HEK293 (cell line): ENCODE data around the gene PCGF1.

ENCODE experiments used
- BCL11B ChIP-seq: fragments of 450-650 bp; formaldehyde crosslinking; IDR thresholded peaks from 2 replicates; pipeline ENCODE4 v1.5.1; 2016; ENCODE audit warnings: low read depth, missing biosample characterization, missing genetic modification characterization
- CTCF ChIP-seq: fragments of 450-650 bp; formaldehyde crosslinking; IDR thresholded peaks from 2 replicates; pipeline ENCODE4 v1.5.1; 2016; ENCODE audit warnings: missing biosample characterization, missing genetic modification characterization
- HOXA7 ChIP-seq: sonication (generic); formaldehyde crosslinking; IDR thresholded peaks from 2 replicates; pipeline ENCODE4 v1.8.1; 2022; ENCODE audit warnings: missing genetic modification reagents, borderline replicate concordance
- KLF8 ChIP-seq: fragments of 450-650 bp; formaldehyde crosslinking; IDR thresholded peaks from 2 replicates; pipeline ENCODE4 v1.5.1; 2016; ENCODE audit warnings: missing biosample characterization, missing genetic modification characterization
- ZBTB49 ChIP-seq: fragments of 450-650 bp; formaldehyde crosslinking; IDR thresholded peaks from 2 replicates; pipeline ENCODE4 v1.5.1; 2016; ENCODE audit warnings: missing biosample characterization, missing genetic modification characterization, low read depth
- ZNF544 ChIP-seq: fragments of 450-650 bp; formaldehyde crosslinking; IDR thresholded peaks from 2 replicates; pipeline ENCODE4 v1.5.0; 2017; ENCODE audit warnings: missing biosample characterization, missing genetic modification characterization
- ZNF549 ChIP-seq: fragments of 450-650 bp; IDR thresholded peaks from 2 replicates; pipeline ENCODE4 v1.5.1; 2018; ENCODE audit warnings: missing biosample characterization, missing genetic modification characterization, mild to moderate bottlenecking, inconsistent platforms, moderate library complexity
- ZNF670 ChIP-seq: fragments of 450-650 bp; formaldehyde crosslinking; IDR thresholded peaks from 2 replicates; pipeline ENCODE4 v1.5.1; 2016; ENCODE audit warnings: missing biosample characterization, missing genetic modification characterization, low read depth
- TF ChIP-seq, protein P1 (sequence below): fragments of 450-650 bp; formaldehyde crosslinking; IDR thresholded peaks from 2 replicates; pipeline ENCODE4 v1.5.1; 2016; ENCODE audit warnings: missing biosample characterization, missing genetic modification characterization, borderline replicate concordance

GRCh38 chr2:74507145-74507925 is at the start of gene PCGF1:
- TF ChIP-seq BCL11B (tag by site-specific recombination): peak; percentile 46; the same call in 1 of the 2 replicates
- TF ChIP-seq CTCF: peak; percentile 100
- TF ChIP-seq ZBTB49 (tag by site-specific recombination): no peak
- TF ChIP-seq ZNF549 (tag by site-specific recombination): no peak
- TF ChIP-seq, protein P1, sequence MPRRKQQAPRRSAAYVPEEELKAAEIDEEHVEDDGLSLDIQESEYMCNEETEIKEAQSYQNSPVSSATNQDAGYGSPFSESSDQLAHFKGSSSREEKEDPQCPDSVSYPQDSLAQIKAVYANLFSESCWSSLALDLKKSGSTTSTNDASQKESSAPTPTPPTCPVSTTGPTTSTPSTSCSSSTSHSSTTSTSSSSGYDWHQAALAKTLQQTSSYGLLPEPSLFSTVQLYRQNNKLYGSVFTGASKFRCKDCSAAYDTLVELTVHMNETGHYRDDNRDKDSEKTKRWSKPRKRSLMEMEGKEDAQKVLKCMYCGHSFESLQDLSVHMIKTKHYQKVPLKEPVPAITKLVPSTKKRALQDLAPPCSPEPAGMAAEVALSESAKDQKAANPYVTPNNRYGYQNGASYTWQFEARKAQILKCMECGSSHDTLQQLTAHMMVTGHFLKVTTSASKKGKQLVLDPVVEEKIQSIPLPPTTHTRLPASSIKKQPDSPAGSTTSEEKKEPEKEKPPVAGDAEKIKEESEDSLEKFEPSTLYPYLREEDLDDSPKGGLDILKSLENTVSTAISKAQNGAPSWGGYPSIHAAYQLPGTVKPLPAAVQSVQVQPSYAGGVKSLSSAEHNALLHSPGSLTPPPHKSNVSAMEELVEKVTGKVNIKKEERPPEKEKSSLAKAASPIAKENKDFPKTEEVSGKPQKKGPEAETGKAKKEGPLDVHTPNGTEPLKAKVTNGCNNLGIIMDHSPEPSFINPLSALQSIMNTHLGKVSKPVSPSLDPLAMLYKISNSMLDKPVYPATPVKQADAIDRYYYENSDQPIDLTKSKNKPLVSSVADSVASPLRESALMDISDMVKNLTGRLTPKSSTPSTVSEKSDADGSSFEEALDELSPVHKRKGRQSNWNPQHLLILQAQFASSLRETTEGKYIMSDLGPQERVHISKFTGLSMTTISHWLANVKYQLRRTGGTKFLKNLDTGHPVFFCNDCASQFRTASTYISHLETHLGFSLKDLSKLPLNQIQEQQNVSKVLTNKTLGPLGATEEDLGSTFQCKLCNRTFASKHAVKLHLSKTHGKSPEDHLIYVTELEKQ (tag by site-specific recombination): no peak
- no peak for TF ChIP-seq HOXA7 (CRISPR knock-in tag)
- peak; percentile 71 for TF ChIP-seq KLF8 (tag by site-specific recombination)
- no peak for TF ChIP-seq ZNF544
- no peak for TF ChIP-seq ZNF670 (tag by site-specific recombination)
